Endothelial cell of umbilical vein (primary cell): ENCODE results near the gene COL5A1. TPM values are rescaled to one million over a fixed set of nuclear protein-coding genes. Genes with fewer than 3 reads are reported as not detected.

Source experiments
- BruUV-seq: library from RNA; stranded (reverse); fragments of 400-500 nt; replicated peaks from 2 replicates; lab custom pipeline; 2021; lab: Mats Ljungman, UMichigan
- CTCF ChIA-PET: fragments of 300-600, 350-600 bp; sonication (Branson Sonifier 250); formaldehyde crosslinking; loops from one replicate; lab custom pipeline; 2021; ENCODE audit warnings: antibody characterized with exemption, inconsistent platforms; lab: Charles Lee
- POLR2A ChIA-PET: fragments of 300-600, 350-600 bp; sonication (Branson Sonifier 250); formaldehyde crosslinking; loops from one replicate; lab custom pipeline; 2021; ENCODE audit warnings: antibody characterized with exemption, inconsistent platforms; lab: Charles Lee
- DNase-seq: peaks from one replicate; pipeline ENCODE4 v3.0.0-alpha.2; 2011; ENCODE audit warnings: low read depth, low spot score
- FAIRE-seq: peaks from 2 replicates; lab custom pipeline; 2011; peaks lifted over from hg19 to GRCh38; lab: Jason Lieb, UNC
- H2AFZ ChIP-seq: 2 replicates; pipeline ENCODE4 v1.6.0; 2012; ENCODE audit warnings: low read depth, low read length, control low read depth, inconsistent platforms
- H3K27ac ChIP-seq: 2 replicates; pipeline ENCODE4 v1.5.1; 2011; ENCODE audit warnings: low read depth, mild to moderate bottlenecking, control low read depth, low read length, moderate library complexity; ENCODE audit not compliant: insufficient read depth
- H3K27me3 ChIP-seq, 2 experiments: 2 replicates each; pipeline versions ENCODE4 v1.6.0 to v1.6.1; 2011; ENCODE audit warnings: low read length in 2 of 2, mixed read lengths in 1 of 2; ENCODE audit not compliant: control insufficient read depth in 2 of 2, insufficient read depth in 2 of 2
- H3K36me3 ChIP-seq, 2 experiments: 2 replicates in 1 of 2; 3 replicates in 1 of 2; pipeline ENCODE4 v1.5.1; 2011; ENCODE audit warnings: low read length in 2 of 2, mild to moderate bottlenecking in 1 of 2, moderate library complexity in 1 of 2; ENCODE audit not compliant: control insufficient read depth in 2 of 2, insufficient read depth in 2 of 2; ENCODE audit errors: extremely low read depth in 1 of 2
- H3K4me1 ChIP-seq: 3 replicates; pipeline ENCODE4 v1.5.1; 2011; ENCODE audit warnings: mild to moderate bottlenecking, low read length; ENCODE audit not compliant: control insufficient read depth, insufficient read depth; ENCODE audit errors: extremely low read depth
- H3K4me2 ChIP-seq: 2 replicates; pipeline ENCODE4 v1.6.1; 2011; ENCODE audit warnings: low read length, control low read depth, mixed read lengths; ENCODE audit not compliant: insufficient read depth
- H3K4me3 ChIP-seq, 3 experiments: fragments of 200-600 bp in 1 of 3; sonication (generic), shearing (Covaris generic) in 1 of 3; replicated peaks in 1 of 3; 2 replicates each; pipeline ENCODE4 v1.5.1; 2011 to 2016; ENCODE audit warnings: control low read depth in 3 of 3, low read length in 3 of 3, mild to moderate bottlenecking in 2 of 3, inconsistent platforms in 1 of 3, low read depth in 1 of 3, moderate library complexity in 1 of 3; ENCODE audit not compliant: insufficient read depth in 1 of 3
- H3K79me2 ChIP-seq: 2 replicates; pipeline ENCODE4 v1.6.0; 2012; ENCODE audit warnings: low read length, inconsistent platforms; ENCODE audit not compliant: control insufficient read depth, insufficient read depth
- H3K9ac ChIP-seq: replicated peaks from 2 replicates; pipeline ENCODE3; 2011; ENCODE audit warnings: low read length, control low read depth; ENCODE audit not compliant: insufficient read depth; ENCODE audit errors: extremely low read depth
- H3K9me1 ChIP-seq: replicated peaks from 3 replicates; pipeline ENCODE4 v1.6.0; 2011; ENCODE audit warnings: mild to moderate bottlenecking, low read length; ENCODE audit not compliant: control insufficient read depth, insufficient read depth; ENCODE audit errors: extremely low read depth
- H3K9me3 ChIP-seq: replicated peaks from 2 replicates; pipeline ENCODE4 v1.5.1; 2012; ENCODE audit warnings: low read length, inconsistent platforms; ENCODE audit not compliant: control insufficient read depth, insufficient read depth
- H4K20me1 ChIP-seq: replicated peaks from 2 replicates; pipeline ENCODE3; 2011; ENCODE audit warnings: mild to moderate bottlenecking, low read length; ENCODE audit not compliant: control insufficient read depth, insufficient read depth; ENCODE audit errors: extremely low read depth
- FOS ChIP-seq: IDR thresholded peaks from 2 replicates; pipeline ENCODE4 v1.6.1; 2011; ENCODE audit warnings: mild to moderate bottlenecking, low read length, moderate library complexity, borderline replicate concordance; ENCODE audit not compliant: insufficient read depth
- GATA2 ChIP-seq: IDR thresholded peaks from 2 replicates; pipeline ENCODE4 v1.7.0; 2011; ENCODE audit warnings: low read depth, mild to moderate bottlenecking, moderate library complexity, mixed read lengths, low read length; ENCODE audit not compliant: insufficient read length, insufficient read depth
- POLR2A ChIP-seq: IDR thresholded peaks from 2 replicates; pipeline ENCODE4 v1.6.1; 2012; ENCODE audit warnings: low read depth, mild to moderate bottlenecking, control low read depth, low read length
- dilution Hi-C: fragments of 300-500 bp; cut with MboI; formaldehyde crosslinking; loops from one replicate; pipeline ENCODE4 v1.15.0; 2019; ENCODE audit warnings: low sequenced_read_pairs; ENCODE audit not compliant: extremely low pct_ligation_motif_present
- intact Hi-C: fragments of 100-400 bp; cut with micrococcal nuclease; formaldehyde crosslinking; loops from one replicate; pipeline ENCODE4 v1.10.0; 2022
- polyA plus RNA-seq, 4 experiments: library from polyadenylated mRNA; depleted of rRNA in 3 of 4; stranded (reverse) in 3 of 4; unstranded in 1 of 4; fragments of >200 nt; gene quantifications; 2 replicates each; pipeline versions ENCODE4 v1.2.1 to v1.2.3, GENCODE V29; 2011 to 2012; ENCODE audit warnings: missing spikeins in 1 of 4
- total RNA-seq: library from RNA; stranded (reverse); gene quantifications from 2 replicates; pipeline ENCODE4 v1.2.3, GENCODE V29; 2021
- TF ChIP-seq, protein P1 (sequence below), 2 donors: IDR thresholded peaks; 1 replicate in 1 of 2; 2 replicates in 1 of 2; pipeline ENCODE4 v1.5.1; 2011; ENCODE audit warnings: low read length in 2 of 2, mild to moderate bottlenecking in 2 of 2, moderate library complexity in 2 of 2, control low read depth in 1 of 2, inconsistent platforms in 1 of 2, low read depth in 1 of 2; ENCODE audit not compliant: insufficient read depth in 1 of 2; ENCODE audit errors: extremely low read depth in 1 of 2
- TF ChIP-seq, protein P2 (sequence below): IDR thresholded peaks from 2 replicates; pipeline ENCODE4 v1.6.1; 2011; ENCODE audit not compliant: insufficient read depth, insufficient read length

Gene COL5A1
- total and polyA plus RNA-seq, 2 donors (not counting 3 experiments of a cell fraction or from before 2014, with no cell fraction given), result 97.4 to 175 TPM

DNA sequence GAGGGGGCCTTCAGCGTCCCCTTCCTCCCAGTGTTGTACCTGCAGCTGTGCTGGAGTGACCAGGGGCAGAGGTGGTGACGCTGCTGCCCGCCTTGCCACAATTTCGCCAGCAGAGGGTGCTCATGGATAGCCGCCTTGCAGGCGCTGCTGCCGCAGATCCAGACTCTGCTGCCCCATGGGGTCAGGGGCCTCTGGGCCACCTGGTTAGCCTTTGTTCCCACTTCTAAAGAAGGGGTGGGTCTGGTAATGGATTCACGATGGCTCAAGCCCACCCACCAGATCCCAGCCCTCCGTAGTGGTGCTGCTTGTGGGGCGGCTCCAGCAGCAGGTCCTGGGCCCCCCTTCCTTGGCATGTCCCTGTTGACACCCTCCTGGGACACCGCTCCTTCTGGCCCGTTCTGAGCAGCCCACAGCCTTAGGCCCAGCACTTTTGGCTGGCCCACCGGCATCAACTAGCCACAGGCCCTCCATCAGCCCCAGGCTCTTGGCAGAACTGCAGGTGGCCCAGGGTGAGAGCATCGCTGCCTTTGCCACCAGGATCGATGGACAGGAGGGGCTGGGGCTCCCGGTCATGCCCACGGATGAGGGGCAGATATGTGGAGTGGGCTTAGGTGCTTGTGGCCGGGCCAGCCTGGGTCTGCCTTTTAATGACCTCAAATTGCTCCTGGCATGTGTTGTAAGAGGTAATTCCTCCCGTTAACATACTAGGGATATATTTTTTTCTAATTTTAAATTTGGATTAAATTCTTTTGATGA lies 57.2 kb downstream of the COL5A1 start:
- Histone ChIP-seq H3K79me2 (no peaks in the 10 kb centered on the region), H3K9me3 (no peaks in the 10 kb centered on the region), H3K9ac (no peak overlapping the region), H4K20me1 (no peaks in the 10 kb centered on the region), H2AFZ (no peak overlapping the region), H3K36me3 (peaks cover 7 to 27% of the 10 kb centered on the region in 2 experiments), H3K27ac (no peak overlapping the region), H3K4me3 (no peak overlapping the region), H3K4me2 (no peak overlapping the region), H3K27me3 (no peaks in the 10 kb centered on the region), H3K4me1 (no peaks in the 10 kb centered on the region), H3K9me1 (no peaks in the 10 kb centered on the region)
- CTCF ChIA-PET, result interaction anchor here (0.7 to 3.8 kb wide), 16 partner anchors 8 to 714 kb away, joined by 3 to 17 read pairs (median 4); partner anchors contain the start of gene WDR5
- dilution Hi-C loops, result no loop called here
- DNase-seq (peak; percentile 52), FAIRE-seq (peak; percentile 31)
- intact Hi-C loops, result loop anchor here (1.0 to 2.0 kb wide), 3 partner anchors 41 to 284 kb away; no protein-coding TSS in a partner anchor
- POLR2A ChIA-PET, result no interaction called here
- TF ChIP-seq GATA2 (no peak), FOS (no peak), POLR2A (no peak)
- TF ChIP-seq, protein P1, sequence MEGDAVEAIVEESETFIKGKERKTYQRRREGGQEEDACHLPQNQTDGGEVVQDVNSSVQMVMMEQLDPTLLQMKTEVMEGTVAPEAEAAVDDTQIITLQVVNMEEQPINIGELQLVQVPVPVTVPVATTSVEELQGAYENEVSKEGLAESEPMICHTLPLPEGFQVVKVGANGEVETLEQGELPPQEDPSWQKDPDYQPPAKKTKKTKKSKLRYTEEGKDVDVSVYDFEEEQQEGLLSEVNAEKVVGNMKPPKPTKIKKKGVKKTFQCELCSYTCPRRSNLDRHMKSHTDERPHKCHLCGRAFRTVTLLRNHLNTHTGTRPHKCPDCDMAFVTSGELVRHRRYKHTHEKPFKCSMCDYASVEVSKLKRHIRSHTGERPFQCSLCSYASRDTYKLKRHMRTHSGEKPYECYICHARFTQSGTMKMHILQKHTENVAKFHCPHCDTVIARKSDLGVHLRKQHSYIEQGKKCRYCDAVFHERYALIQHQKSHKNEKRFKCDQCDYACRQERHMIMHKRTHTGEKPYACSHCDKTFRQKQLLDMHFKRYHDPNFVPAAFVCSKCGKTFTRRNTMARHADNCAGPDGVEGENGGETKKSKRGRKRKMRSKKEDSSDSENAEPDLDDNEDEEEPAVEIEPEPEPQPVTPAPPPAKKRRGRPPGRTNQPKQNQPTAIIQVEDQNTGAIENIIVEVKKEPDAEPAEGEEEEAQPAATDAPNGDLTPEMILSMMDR (IDR thresholded peaks at IDR 0.05; ENCODE audit: extremely low read depth in 1 of 2, insufficient read depth in 1 of 2, low read depth in 1 of 2, low read length in 2 of 2), result peak; percentile 79 to 91
- TF ChIP-seq, protein P2, sequence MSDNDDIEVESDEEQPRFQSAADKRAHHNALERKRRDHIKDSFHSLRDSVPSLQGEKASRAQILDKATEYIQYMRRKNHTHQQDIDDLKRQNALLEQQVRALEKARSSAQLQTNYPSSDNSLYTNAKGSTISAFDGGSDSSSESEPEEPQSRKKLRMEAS, result no peak
- BruUV-seq, result no TSS peak
